ENCODE results near the gene PACS2. TPM values are rescaled to one million over a fixed set of nuclear protein-coding genes. Genes with fewer than 3 reads are reported as not detected.

The PACS2 gene
- total RNA-seq, 1 donor from 2014 or later, result 22.5 TPM

GRCh38 chr14:105384041-105384557, 69.6 kb downstream of the PACS2 start:
- Mint-ChIP-seq H3K36me3 (peaks cover 3% of the 10 kb centered on the region), H3K27ac (no peak overlapping the region), H3K4me1 (peaks cover 2% of the 10 kb centered on the region), H3K27me3 (ENCODE audit: insufficient read depth, low read depth) (peaks cover 2% of the 10 kb centered on the region), H3K4me3 (no peak overlapping the region), H3K9me3 (no peaks in the 10 kb centered on the region)
- Histone ChIP-seq H2AFZ (replicated peaks) (no peak overlapping the region), H3K36me3 (no peaks in the 10 kb centered on the region), H3F3A (ENCODE audit: low read depth) (no peaks in the 10 kb centered on the region), H3K27me3 (no peaks in the 10 kb centered on the region), H3K27ac (no peak overlapping the region), H3K9me3 (ENCODE audit: low read depth) (no peaks in the 10 kb centered on the region), H3K79me2 (ENCODE audit: low read depth) (no peaks in the 10 kb centered on the region), H3K4me2 (no peak overlapping the region), H3K4me1 (no peaks in the 10 kb centered on the region), H3K9ac (no peak overlapping the region), H4K20me1 (ENCODE audit: low read depth) (peaks cover 4% of the 10 kb centered on the region), H3K4me3 (no peak overlapping the region)
- DNase-seq (ENCODE audit: low spot score), result no peak
- TF ChIP-seq EZH2 (IDR thresholded peaks at IDR 0.05) (no peak), CTCF (IDR thresholded peaks at IDR 0.05) (no peak), EZH2phosphoT487 (IDR thresholded peaks at IDR 0.05) (no peak)

- no peaks in the 10 kb centered on the region for H3K9me3 Mint-ChIP-seq
- H3K9ac ChIP-seq, result no peak overlapping the region
- H3K9me3 ChIP-seq (ENCODE audit: low read depth), result no peaks in the 10 kb centered on the region
- H3K79me2 ChIP-seq (ENCODE audit: low read depth), result no peaks in the 10 kb centered on the region
- DNase-seq (ENCODE audit: low spot score), result no peak
- no peak overlapping the region for H3K4me3 ChIP-seq
- no peak for TF ChIP-seq EZH2 (IDR thresholded peaks at IDR 0.05)
- TF ChIP-seq EZH2phosphoT487 (IDR thresholded peaks at IDR 0.05), result no peak
- H3F3A ChIP-seq (ENCODE audit: low read depth), result no peaks in the 10 kb centered on the region
- peaks cover 2% of the 10 kb centered on the region for H3K4me1 Mint-ChIP-seq
- H3K27ac Mint-ChIP-seq, result no peak overlapping the region
- no peaks in the 10 kb centered on the region for H3K27me3 ChIP-seq
- H2AFZ ChIP-seq (replicated peaks), result no peak overlapping the region
- H3K36me3 ChIP-seq, result no peaks in the 10 kb centered on the region
- H3K27ac ChIP-seq, result no peak overlapping the region
- no peak overlapping the region for H3K4me2 ChIP-seq
- H4K20me1 ChIP-seq (ENCODE audit: low read depth), result peaks cover 3% of the 10 kb centered on the region
- peaks cover 3% of the 10 kb centered on the region for H3K36me3 Mint-ChIP-seq
- peaks cover 2% of the 10 kb centered on the region for H3K27me3 Mint-ChIP-seq (ENCODE audit: insufficient read depth, low read depth)
- no peaks in the 10 kb centered on the region for H3K4me1 ChIP-seq
- H3K4me3 Mint-ChIP-seq, result no peak overlapping the region
Measured at GRCh38 chr14:105384605-105385321, 70.2 kb downstream of the PACS2 start.

- Mint-ChIP-seq H3K27me3 (ENCODE audit: insufficient read depth, low read depth) (peaks cover 2% of the 10 kb centered on the region), H3K4me3 (no peak overlapping the region), H3K4me1 (peaks cover 2% of the 10 kb centered on the region), H3K36me3 (peaks cover 3% of the 10 kb centered on the region), H3K27ac (no peak overlapping the region), H3K9me3 (no peaks in the 10 kb centered on the region)
- TF ChIP-seq EZH2 (IDR thresholded peaks at IDR 0.05) (no peak), EZH2phosphoT487 (IDR thresholded peaks at IDR 0.05) (no peak), CTCF (IDR thresholded peaks at IDR 0.05) (no peak)
- Histone ChIP-seq H3K4me3 (no peak overlapping the region), H3F3A (ENCODE audit: low read depth) (no peaks in the 10 kb centered on the region), H3K27ac (no peak overlapping the region), H4K20me1 (ENCODE audit: low read depth) (no peaks in the 10 kb centered on the region), H3K27me3 (no peaks in the 10 kb centered on the region), H3K9ac (no peak overlapping the region), H2AFZ (replicated peaks) (no peak overlapping the region), H3K79me2 (ENCODE audit: low read depth) (no peaks in the 10 kb centered on the region), H3K9me3 (ENCODE audit: low read depth) (no peaks in the 10 kb centered on the region), H3K36me3 (no peaks in the 10 kb centered on the region), H3K4me2 (no peak overlapping the region), H3K4me1 (no peaks in the 10 kb centered on the region)
- DNase-seq (ENCODE audit: low spot score), result no peak
Measured at GRCh38 chr14:105385322-105385637, 70.7 kb downstream of the PACS2 start.

- TF ChIP-seq CTCF (IDR thresholded peaks at IDR 0.05) (no peak), EZH2 (IDR thresholded peaks at IDR 0.05) (no peak), EZH2phosphoT487 (IDR thresholded peaks at IDR 0.05) (no peak)
- H2AFZ ChIP-seq (replicated peaks), result no peak overlapping the region
- Mint-ChIP-seq H3K4me1 (peaks cover 2% of the 10 kb centered on the region), H3K36me3 (peaks cover 3% of the 10 kb centered on the region), H3K27ac (no peak overlapping the region), H3K4me3 (no peak overlapping the region), H3K27me3 (ENCODE audit: insufficient read depth, low read depth) (peaks cover 2% of the 10 kb centered on the region), H3K9me3 (no peaks in the 10 kb centered on the region)
- no peaks in the 10 kb centered on the region for H3K27me3 ChIP-seq
- no peaks in the 10 kb centered on the region for H3F3A ChIP-seq (ENCODE audit: low read depth)
- no peaks in the 10 kb centered on the region for H3K9me3 ChIP-seq (ENCODE audit: low read depth)
- H4K20me1 ChIP-seq (ENCODE audit: low read depth), result no peaks in the 10 kb centered on the region
- H3K9ac ChIP-seq, result no peak overlapping the region
- H3K4me1 ChIP-seq, result no peaks in the 10 kb centered on the region
- no peak overlapping the region for H3K27ac ChIP-seq
- H3K79me2 ChIP-seq (ENCODE audit: low read depth), result no peaks in the 10 kb centered on the region
- no peak for DNase-seq (ENCODE audit: low spot score)
- H3K36me3 ChIP-seq, result no peaks in the 10 kb centered on the region
- no peak overlapping the region for H3K4me3 ChIP-seq
- H3K4me2 ChIP-seq, result no peak overlapping the region
Measured at GRCh38 chr14:105385698-105386365, 71.3 kb downstream of the PACS2 start.
